HG03097 (cell line): ENCODE measurements around the gene XYLT2.
"Not testable (repeated sequence)": the region's sequence is repeated elsewhere in the genome, so short reads cannot be mapped to it uniquely, and the experiment has no call there.

Experiments
- ATAC-seq: cut with Tn5 transposase; IDR thresholded peaks from one replicate; pipeline ENCODE4 v1.9.1; 2021; ENCODE audit not compliant: unreplicated experiment, low FRiP score

Gene XYLT2

DNA sequence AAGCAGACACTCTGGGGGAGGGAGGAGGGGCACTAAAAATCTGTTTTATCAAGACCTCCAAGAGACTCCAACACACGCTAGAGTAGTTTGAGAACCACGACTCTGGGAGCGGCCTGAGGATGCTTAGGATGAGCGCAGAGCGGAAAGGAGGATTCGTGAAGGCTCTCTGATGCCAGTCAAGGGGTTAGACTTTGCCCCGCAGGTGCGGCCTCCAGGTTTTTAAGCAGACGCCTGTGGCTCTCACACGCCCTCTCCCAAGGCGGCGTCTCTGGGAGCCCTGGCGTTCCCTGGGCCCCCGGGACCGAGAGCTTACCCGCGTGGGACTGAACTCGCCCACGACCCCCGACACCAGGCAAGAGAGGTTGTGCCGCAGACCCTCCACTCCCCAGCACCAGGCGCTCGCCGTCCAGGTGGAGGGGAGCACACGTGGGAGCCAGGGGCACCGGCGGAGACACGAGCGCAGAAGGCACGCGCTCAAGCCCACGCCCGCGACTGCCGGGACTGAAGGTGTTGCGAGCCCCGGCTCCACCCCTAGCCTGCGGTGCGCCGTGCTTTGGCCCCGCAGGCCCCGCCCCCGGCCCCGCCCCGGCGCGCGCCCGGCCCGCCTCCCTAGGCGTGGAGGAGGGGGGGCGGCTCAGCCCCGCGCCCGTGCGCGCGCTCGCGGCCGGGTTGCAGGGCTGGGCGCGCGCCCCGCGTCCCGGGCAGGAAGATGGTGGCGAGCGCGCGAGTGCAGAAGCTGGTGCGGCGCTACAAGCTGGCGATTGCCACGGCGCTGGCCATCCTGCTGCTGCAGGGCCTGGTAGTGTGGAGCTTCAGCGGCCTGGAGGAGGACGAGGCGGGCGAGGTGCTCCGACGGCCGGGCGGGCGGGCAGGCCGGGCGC lies at the start of gene XYLT2:
TSS of gene XYLT2 (plus strand) at position 695 of the 881 bp plus-strand sequence. CDS start at position 710, 15 bp downstream.
- ATAC-seq = peak; percentile 62

DNA sequence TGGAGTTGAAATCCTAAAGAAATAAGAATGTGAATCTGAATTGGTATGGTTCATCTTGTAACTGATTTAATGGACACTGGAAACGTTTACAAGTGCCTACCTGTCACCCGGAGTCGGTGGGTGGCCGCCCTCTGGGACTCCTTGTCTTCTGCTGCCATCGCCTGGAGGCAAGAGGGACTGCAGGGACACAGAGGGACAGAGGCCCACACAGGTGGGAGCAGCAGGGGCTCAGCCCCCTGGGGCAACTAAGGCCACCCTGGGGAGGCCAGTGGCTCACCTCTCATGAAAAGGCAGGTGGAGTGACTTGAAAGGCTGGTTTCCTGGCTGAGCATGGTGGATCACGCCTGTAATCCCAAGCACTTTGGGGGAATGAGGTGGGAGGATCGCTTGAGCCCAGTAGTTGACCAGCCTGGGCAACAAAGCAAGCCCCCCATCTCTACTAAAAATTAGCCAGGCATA lies 48.5 kb upstream of the XYLT2 start:
- no peak for ATAC-seq

DNA sequence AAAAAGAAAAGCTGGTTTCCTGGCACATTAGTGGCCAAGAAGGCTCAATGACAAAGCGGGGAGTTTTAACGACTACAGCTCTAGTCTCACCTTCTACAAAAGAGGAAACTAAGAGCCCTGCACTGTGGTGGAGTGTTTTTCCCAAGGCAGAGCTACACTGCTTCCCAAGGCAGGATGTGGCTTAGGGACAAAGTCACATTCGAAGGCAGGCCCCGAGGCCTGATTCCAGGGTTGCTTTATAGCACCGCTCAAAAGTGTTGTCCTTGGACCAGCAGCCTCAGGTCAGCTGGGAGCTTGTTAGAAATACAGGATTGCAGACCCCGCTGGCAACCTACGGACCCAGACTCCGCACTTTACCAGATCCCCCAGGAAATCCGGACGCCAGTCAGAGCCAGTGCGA lies 47.9 kb upstream of the XYLT2 start:
- ATAC-seq = no peak

DNA sequence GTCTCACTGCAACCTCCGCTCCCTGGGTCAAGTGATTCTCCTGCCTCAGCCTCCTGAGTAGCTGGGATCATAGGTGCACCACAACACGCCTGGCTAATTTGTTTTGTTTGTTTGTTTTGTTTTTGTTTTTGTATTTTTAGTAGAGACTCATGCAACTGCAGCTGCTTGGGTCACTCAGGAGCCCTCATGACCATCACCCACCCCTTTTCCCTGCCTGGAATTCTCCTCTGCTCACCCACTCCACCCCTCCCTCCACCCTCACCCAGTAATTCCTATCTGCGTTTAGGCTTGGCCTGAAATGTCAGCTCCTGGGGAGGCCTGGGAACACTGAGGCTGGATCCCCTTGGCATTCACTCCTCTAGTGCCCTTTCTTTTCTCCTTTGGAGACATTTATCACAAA lies 46.1 kb upstream of the XYLT2 start:
- no peak for ATAC-seq

DNA sequence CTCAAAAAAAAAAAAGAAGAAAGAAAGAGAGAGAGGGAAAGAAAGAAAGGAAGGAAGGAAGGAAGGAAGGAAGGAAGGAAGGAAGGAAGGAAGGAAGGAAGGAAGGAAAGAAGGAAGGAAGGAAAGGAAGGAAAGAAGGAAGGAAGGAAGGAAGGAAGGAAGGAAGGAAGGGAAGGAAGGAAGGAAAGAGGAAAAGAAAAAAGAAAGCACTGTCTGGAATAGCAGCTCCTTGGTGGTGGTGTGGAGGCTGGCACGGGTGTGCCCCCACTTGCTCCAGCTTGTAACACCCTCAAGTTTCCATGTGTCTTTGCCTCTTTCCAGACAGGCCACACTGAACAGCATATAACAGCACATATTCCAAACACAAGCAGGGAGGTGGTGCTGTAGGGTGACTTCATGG lies 45.1 kb upstream of the XYLT2 start:
- ATAC-seq = not testable (repeated sequence)

DNA sequence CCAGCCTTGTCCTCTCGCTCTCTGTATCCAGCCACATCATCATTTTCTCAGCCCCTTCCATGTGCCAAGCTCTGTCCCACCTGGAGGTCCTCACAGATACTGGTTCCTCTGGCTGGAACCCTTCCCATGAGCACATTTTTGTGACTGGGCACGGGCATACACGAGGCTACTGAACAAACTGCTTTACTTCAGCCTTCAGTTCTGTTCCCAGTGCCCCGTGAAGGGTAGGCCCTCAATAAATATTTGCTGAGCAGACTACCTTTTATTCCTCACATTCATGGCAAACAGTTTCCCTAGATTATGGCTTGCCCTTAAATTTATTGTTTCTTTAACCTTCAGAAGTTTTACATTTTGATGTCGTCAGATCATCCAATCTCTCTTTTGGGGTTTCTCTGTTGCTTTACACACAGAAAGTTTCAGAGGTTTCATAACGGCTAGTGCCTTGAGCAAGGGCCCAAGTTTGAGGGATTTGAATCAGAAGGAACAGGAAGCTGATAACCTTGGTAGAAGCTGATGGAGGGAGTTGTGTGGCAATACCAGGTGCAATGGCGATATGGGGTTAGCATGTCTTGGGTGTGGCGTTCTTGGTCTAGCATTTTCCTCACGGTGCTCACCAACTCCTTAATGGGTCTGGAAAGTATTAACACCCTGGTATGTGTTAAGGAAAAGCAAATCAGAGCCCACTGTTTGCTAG lies 43.9 kb upstream of the XYLT2 start:
- no peak for ATAC-seq

DNA sequence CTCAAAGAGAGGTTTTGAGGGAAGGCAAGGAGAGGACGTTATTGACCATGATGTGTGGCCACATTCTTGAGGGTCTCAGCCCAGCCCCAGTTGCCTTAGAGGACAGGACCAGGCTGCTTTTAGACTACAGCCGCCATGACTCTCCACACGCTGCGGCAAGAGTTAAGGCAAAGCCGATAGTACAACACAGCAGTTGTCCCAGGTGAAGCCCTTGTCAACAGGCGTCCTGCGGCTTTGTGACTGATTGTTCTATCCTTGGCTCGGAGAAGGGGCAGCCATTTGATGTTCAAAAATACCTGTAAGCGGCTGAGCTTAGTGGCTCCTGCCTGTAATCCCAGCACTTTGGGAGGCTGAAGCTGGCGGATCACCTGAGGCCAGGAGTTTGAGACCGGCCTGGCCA lies 42.9 kb upstream of the XYLT2 start:
- no peak for ATAC-seq

DNA sequence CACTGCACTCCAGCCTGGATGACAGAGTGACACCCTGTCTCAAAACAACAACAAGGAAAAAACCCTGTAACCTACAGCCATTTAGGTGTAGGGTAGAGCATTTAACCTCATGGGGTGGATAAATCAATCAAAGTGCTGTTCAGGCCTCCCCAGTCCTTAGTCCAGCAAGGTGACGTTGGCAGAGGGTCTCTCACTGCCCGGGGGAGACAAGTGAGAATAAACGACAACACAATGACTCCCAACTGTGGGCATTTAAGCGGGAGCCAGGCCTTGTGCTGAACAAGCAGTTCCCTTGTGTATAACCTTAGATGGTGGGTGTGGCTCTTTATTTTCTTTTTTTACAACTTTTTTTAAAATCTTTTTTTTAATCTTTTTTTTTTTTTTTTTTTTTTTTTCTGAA lies 42.3 kb upstream of the XYLT2 start:
- ATAC-seq = no peak

DNA sequence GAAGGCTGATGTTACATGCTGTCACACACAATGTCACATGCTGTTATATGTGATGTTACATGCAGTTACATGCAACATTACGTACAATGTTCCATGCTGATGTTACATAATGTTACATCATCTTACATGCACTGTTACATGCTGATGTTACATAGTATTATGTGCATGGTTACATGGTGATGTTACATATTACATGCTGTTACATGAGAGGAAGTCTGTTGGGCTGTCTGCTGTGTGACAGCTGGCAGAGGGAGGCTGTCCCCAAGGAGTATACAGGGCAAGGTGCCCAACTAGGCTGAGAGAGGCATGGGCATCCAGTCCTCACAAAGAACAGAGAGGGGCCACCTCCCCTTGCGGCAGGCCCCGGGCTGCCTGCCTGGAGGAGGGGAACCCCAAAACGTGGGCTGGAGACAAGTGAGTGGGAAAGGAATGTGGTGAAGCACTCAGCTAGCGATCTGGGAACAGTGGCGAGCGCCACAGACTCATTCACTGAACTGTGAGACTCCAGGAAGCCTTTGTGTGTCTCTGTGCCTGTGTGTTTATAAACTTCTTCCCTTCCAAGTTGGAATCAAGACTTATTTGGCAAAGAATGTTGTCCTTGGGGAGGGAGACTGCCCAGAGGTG lies 41.0 kb upstream of the XYLT2 start:
- ATAC-seq = no peak

DNA sequence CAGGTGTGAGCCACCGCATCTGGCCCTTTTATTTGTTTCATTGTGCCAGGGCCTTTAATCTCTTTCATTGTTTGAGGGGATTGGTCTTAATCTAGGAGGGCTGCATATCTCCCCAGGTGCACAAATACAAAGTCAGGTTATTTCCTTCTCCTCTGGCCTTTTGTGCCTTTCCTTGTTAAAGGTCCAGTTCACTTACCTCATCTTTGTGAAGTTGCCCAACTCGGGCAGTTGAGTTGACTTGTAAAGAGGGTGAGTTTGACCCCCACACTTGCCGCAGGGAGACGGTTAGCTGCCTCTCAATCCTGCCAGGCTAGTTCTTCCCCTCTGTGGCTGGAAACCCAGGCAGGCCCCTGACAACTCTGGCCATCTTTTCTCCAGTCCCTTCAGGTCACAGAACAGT lies 38.3 kb upstream of the XYLT2 start:
- no peak for ATAC-seq

DNA sequence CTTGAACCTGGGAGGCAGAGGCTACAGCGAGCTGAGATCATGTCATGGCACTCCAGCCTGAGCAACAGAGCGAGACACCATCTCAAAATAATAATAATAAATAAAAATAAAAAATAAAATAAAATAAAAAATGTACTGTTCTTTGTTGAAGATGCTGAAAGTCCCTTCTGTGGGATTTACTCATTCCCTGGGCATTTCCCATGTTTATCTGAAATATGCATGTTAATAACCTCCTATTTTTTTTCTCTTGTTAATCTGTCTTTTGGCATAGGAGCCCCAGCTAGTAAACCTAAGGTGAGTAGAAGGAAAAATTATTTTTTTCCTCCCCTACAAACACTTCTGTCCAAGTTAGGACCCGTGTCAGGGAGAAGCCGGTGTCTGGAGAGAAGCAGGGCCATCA lies 37.3 kb upstream of the XYLT2 start:
- ATAC-seq = no peak

DNA sequence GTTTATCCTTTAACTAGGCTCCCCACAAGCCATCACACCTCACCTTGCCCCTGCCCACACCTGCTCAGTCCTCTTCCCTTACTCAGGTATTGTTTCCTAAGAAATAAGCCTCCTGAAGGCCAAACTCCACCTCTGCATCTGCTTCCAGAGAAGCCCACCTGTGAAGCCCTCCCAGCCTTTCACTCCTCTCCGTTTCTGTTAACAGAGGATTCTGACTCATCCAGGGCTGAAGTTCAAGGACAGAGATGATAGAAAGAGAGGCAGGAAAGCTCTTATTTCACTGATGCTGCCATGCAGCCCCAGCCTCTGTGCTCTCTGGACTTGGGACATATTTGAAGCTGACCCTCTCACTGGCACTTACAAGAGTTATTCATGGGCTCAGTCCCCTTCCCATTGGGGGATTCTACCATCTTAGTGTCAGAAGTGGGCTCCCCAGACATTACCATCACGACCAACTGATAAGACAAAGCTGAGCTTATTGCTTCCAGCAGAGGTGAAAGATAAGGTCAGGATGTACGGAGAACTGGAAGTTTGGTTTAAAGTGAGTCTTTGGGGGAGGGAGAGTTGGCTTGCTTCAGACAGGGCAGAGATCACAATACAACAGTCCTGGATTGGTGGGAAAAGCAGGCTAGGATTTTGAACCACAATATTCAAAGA lies 35.3 kb upstream of the XYLT2 start:
- ATAC-seq = no peak

DNA sequence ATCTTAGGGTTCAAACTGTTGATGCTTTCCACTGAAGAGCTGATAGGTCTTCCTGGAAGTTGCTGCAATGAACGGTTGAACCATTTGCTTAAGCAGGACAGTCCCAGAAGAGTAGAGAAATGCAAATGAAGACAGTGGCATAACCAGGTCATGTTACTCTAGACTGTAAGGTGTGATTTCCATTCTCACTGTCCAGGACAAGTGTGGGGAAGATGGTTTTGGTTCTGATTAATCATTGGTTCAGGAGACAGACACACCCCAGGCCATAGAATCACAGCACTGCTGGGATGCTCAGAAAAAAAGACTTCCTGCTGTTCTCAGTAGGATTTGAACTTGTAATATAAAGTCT lies 34.8 kb upstream of the XYLT2 start:
- no peak for ATAC-seq

DNA sequence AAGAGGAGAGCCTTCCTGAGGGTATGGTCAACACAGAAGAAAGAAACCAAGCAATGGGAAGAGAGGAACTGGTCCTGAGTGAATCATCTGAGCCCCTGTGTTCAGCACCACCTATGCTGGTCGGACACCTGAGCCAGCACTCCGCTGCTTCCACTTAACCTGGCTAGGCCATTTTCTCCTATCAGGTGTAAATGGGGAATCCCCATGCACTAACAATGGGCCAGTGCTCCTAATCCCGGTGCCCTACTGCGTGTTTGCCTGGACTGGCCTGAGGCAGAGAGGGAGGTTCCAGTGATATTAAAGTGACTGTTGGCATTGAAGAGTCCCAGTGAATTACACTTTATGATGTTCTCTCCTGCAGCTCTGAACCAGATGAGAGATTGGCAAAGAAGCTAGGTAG lies 34.4 kb upstream of the XYLT2 start:
- ATAC-seq = no peak

DNA sequence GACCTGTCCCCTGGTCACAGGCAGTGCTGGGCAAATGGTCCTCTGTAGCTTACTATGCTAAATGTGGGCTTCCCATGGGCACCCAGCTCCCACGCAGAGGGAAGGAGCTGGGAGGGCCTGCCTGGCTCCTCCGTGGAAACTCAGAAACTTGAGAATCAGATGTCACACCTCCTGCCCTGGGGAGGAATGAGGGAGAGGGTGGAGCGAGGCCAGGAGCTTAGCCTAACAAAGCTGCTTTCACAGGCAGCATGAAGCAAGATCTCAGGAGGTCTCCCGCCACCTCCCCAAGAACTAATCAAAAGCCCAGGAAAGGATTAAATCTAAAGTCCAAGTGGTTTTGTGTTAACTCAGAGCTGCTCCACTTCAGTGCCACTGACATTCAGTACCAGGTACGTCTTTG lies 33.6 kb upstream of the XYLT2 start:
- no peak for ATAC-seq

DNA sequence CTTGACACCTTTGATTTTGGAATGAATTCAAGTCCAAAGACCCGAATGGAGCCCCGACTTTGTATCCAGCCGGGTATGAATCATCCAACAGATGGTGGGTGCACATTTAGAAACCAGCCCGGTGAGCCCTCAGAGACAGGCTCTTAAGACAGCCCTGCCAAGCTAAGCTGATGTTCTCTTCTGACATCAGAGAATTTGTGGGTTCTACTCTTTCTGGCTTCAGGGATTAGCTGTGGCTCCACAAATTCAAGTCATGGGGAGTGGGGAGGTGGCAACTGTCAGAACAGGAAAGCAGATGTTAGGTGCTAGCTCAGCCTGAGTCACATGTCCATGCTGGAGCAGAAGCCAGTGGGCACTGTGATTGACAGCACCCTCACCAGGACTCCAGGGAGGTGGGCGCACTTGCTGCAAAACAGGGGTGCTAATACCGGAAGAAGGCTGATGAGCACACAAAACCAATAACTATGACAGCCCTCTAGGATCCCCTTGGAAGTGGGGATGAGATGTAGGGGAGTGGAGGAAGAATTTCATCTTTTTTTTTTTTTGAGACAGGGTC lies 31.4 kb upstream of the XYLT2 start:
- ATAC-seq = no peak

DNA sequence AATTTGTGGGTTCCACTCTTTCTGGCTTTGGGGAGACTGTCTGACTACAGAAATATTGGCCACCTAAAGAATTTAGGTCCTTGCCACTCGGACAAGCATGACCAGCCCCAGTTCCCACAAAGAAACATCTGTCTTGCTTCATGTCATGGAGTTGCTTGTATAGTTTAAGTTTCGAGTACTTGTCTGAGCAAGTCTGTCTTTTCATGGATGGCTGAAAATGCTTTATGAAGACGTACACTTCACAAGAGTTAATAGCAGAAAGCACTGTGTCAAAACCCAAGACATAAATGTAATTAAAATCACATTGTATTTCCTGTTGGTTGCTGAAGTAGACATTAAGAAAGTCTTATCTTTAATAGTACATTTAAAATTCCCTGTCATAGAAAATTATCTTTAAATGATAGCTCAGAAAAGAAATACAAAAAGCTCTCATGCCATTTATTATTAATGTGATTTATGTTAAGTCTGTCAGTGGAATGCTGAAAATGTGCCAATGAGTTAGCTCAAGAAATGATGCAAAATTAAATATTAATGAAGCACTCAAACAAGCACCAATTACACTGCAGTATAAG lies 29.8 kb upstream of the XYLT2 start:
- ATAC-seq = no peak

DNA sequence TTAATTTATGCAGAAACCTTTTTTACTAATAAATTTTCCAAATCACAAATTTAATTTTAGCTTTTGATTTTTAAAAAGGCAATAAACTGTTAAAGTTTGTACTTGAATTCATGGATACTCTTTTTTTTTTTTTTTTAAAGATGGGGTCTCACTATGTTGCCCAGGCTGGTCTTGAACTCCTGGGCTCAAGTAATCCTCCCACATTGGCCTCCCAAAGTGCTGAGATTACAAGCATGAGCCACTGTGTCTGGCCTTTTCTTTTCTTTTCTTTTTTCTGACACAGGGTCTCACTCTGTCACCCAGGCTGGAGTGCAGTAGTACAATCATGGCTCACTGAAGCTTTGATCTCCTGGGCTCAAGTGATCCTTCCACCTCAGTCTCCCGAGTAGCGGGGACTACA lies 29.3 kb upstream of the XYLT2 start:
- not testable (repeated sequence) for ATAC-seq

DNA sequence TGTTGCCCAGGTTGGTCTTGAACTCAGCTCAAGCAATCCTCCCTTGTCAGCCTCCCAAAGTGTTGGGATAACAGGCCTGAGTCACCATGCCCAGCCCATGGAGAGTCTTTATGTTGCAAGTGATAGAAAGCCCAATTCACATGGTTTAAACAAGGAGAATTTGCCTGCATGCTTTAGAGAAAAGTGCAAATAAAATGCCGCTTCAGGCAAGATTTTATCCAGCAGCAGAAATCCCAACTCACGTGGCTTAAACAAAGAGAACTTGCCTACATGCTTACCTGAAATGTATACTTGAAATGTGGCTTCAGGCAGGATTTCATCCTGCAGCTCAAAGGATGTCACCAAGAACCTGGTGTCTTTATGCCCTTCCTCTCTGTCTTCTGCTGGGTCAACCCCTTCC lies 28.8 kb upstream of the XYLT2 start:
- no peak for ATAC-seq

DNA sequence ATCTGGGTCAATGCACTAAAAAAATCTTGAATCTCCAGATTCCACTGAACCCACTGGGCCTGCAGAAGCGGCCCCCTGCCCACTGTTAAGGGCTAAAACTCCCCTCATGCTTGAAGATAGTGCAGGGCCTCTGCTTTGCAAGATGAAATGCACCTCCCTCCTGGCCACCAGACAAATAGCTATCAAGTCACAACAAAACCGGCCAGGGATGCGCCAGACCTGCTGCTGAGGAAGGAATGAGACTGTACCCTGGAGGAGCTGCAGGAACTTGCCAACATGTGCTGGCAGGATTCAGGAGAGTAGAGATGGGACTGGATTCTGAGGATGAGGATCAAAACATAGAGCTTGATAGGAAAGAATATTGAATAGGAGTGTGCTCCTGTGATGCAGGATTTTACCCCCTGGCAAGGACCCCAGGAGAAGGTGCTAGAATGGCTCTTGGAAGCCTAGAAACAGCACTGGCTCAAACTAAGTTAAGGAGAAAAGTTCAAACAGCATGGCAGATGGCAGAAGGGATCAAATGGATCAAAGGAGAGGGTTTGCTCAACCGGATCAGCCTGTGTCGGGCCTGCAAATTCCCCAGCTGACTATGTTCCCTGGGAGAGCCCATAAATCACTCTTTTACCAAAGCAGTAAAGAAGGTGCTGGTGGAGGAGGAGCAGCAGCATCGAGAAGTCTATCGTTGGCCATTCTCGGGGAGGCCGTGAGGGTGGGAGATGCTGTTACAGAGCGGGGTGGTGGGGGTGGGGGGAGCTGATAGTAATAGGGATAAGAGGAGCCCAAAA lies 27.2 kb upstream of the XYLT2 start:
- no peak for ATAC-seq
